Activated CD4-positive, alpha-beta T cell treated with anti-CD3 and anti-CD28 coated beads, Interleukin-2, amount 50 U/mL, for 24 hours (primary cell): ENCODE measurements around the gene SLC26A11.

Source experiments
- DNase-seq, 2 donors: peaks; one replicate each; pipeline ENCODE4 v3.0.0-alpha.2; 2020; ENCODE audit warnings: low read depth in 1 of 2, low spot score in 1 of 2

The SLC26A11 gene

GRCh38 chr17:80220054-80220735 is at the start of gene SLC26A11, which contains the start of gene SGSH:
SLC26A11 (plus strand) TSS chr17:80220427; CDS start chr17:80221561, 1,134 bp downstream.
SGSH (minus strand) TSS chr17:80220333; CDS start chr17:80220313, 20 bp downstream.
- peak; percentile 28 to 39 for DNase-seq

- no peak for DNase-seq
Observed at GRCh38 chr17:80171681-80172080, 48.5 kb upstream of the SLC26A11 start.

- no peak for DNase-seq
Observed at GRCh38 chr17:80173126-80173525, 47.1 kb upstream of the SLC26A11 start.

GRCh38 chr17:80173916-80174315 is 46.3 kb upstream of the SLC26A11 start:
- DNase-seq, result no peak

GRCh38 chr17:80176757-80177156 is 43.5 kb upstream of the SLC26A11 start:
- no peak for DNase-seq

- DNase-seq, result no peak
Observed at GRCh38 chr17:80177986-80178595, 42.1 kb upstream of the SLC26A11 start.

GRCh38 chr17:80180192-80180591 is 40.0 kb upstream of the SLC26A11 start:
- DNase-seq, result no peak

- DNase-seq, result no peak
Observed at GRCh38 chr17:80181431-80181830, 38.8 kb upstream of the SLC26A11 start.

GRCh38 chr17:80182118-80182844 is 37.9 kb upstream of the SLC26A11 start:
- DNase-seq, result no peak

GRCh38 chr17:80182845-80183223 is 37.4 kb upstream of the SLC26A11 start:
- no peak for DNase-seq

GRCh38 chr17:80183581-80184422 is 36.4 kb upstream of the SLC26A11 start:
- no peak for DNase-seq

- no peak for DNase-seq
Observed at GRCh38 chr17:80184423-80184714, 35.9 kb upstream of the SLC26A11 start.

- no peak for DNase-seq
Observed at GRCh38 chr17:80185968-80186367, 34.3 kb upstream of the SLC26A11 start.

GRCh38 chr17:80187090-80187489 is 33.1 kb upstream of the SLC26A11 start:
- no peak for DNase-seq

GRCh38 chr17:80187515-80187941 is 32.7 kb upstream of the SLC26A11 start:
- no peak for DNase-seq

- DNase-seq, result no peak
Observed at GRCh38 chr17:80189611-80190010, 30.6 kb upstream of the SLC26A11 start.

GRCh38 chr17:80190716-80191115 is 29.5 kb upstream of the SLC26A11 start:
- DNase-seq, result no peak

- DNase-seq, result no peak
Observed at GRCh38 chr17:80191192-80191591, 29.0 kb upstream of the SLC26A11 start.

GRCh38 chr17:80191865-80192661 is 28.2 kb upstream of the SLC26A11 start:
- DNase-seq, result no peak

- DNase-seq, result no peak
Observed at GRCh38 chr17:80195141-80195540, 25.1 kb upstream of the SLC26A11 start.
